HEK293 (cell line): Measurements from ENCODE around the gene AGTR1.

Experiments
- ATF2 ChIP-seq: fragments of 450-650 bp; formaldehyde crosslinking; IDR thresholded peaks from 2 replicates; pipeline ENCODE4 v1.5.1; 2016; ENCODE audit warnings: missing biosample characterization, missing genetic modification characterization, low read depth
- PRDM1 ChIP-seq: fragments of 450-650 bp; formaldehyde crosslinking; IDR thresholded peaks from 2 replicates; pipeline ENCODE4; 2016; ENCODE audit warnings: missing biosample characterization, missing genetic modification characterization
- RBAK ChIP-seq: fragments of 450-650 bp; formaldehyde crosslinking; IDR thresholded peaks from 2 replicates; pipeline ENCODE4 v1.5.1; 2016; ENCODE audit warnings: missing biosample characterization, missing genetic modification characterization
- SP3 ChIP-seq: fragments of 450-650 bp; formaldehyde crosslinking; IDR thresholded peaks from 2 replicates; pipeline ENCODE4 v1.5.1; 2016; ENCODE audit warnings: missing biosample characterization, missing genetic modification characterization
- ZNF280D ChIP-seq: fragments of 450-650 bp; formaldehyde crosslinking; IDR thresholded peaks from 2 replicates; pipeline ENCODE4 v1.5.1; 2016; ENCODE audit warnings: missing biosample characterization, missing genetic modification characterization
- ZNF354C ChIP-seq: fragments of 450-650 bp; formaldehyde crosslinking; IDR thresholded peaks from 2 replicates; pipeline ENCODE4 v1.5.1; 2016; ENCODE audit warnings: missing biosample characterization, missing genetic modification characterization, low read depth, borderline replicate concordance
- ZNF398 ChIP-seq: fragments of 450-650 bp; formaldehyde crosslinking; IDR thresholded peaks from 2 replicates; pipeline ENCODE4 v1.5.1; 2017; ENCODE audit warnings: missing biosample characterization, missing genetic modification characterization
- ZNF785 ChIP-seq: fragments of 450-650 bp; formaldehyde crosslinking; IDR thresholded peaks from 2 replicates; pipeline ENCODE4 v1.5.1; 2016; ENCODE audit warnings: missing biosample characterization, missing genetic modification characterization
- TF ChIP-seq, protein P1 (sequence below): fragments of 450-650 bp; formaldehyde crosslinking; conservative IDR thresholded peaks from 2 replicates; pipeline ENCODE4 v1.5.1; 2016; ENCODE audit warnings: low read depth, missing biosample characterization, missing genetic modification characterization
- TF ChIP-seq, protein P2 (sequence below): fragments of 450-650 bp; formaldehyde crosslinking; IDR thresholded peaks from 2 replicates; pipeline ENCODE4 v1.5.1; 2016; ENCODE audit warnings: missing biosample characterization, missing genetic modification characterization

- TF ChIP-seq SP3 (tag by site-specific recombination) (no peak), ATF2 (tag by site-specific recombination) (no peak), ZNF398 (no peak), PRDM1 (tag by site-specific recombination) (no peak), ZNF280D (tag by site-specific recombination) (no peak), ZNF354C (tag by site-specific recombination) (no peak), RBAK (tag by site-specific recombination) (no peak), ZNF785 (no peak)
- TF ChIP-seq, protein P1, sequence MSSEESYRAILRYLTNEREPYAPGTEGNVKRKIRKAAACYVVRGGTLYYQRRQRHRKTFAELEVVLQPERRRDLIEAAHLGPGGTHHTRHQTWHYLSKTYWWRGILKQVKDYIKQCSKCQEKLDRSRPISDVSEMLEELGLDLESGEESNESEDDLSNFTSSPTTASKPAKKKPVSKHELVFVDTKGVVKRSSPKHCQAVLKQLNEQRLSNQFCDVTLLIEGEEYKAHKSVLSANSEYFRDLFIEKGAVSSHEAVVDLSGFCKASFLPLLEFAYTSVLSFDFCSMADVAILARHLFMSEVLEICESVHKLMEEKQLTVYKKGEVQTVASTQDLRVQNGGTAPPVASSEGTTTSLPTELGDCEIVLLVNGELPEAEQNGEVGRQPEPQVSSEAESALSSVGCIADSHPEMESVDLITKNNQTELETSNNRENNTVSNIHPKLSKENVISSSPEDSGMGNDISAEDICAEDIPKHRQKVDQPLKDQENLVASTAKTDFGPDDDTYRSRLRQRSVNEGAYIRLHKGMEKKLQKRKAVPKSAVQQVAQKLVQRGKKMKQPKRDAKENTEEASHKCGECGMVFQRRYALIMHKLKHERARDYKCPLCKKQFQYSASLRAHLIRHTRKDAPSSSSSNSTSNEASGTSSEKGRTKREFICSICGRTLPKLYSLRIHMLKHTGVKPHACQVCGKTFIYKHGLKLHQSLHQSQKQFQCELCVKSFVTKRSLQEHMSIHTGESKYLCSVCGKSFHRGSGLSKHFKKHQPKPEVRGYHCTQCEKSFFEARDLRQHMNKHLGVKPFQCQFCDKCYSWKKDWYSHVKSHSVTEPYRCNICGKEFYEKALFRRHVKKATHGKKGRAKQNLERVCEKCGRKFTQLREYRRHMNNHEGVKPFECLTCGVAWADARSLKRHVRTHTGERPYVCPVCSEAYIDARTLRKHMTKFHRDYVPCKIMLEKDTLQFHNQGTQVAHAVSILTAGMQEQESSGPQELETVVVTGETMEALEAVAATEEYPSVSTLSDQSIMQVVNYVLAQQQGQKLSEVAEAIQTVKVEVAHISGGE = no peak
- TF ChIP-seq, protein P2, sequence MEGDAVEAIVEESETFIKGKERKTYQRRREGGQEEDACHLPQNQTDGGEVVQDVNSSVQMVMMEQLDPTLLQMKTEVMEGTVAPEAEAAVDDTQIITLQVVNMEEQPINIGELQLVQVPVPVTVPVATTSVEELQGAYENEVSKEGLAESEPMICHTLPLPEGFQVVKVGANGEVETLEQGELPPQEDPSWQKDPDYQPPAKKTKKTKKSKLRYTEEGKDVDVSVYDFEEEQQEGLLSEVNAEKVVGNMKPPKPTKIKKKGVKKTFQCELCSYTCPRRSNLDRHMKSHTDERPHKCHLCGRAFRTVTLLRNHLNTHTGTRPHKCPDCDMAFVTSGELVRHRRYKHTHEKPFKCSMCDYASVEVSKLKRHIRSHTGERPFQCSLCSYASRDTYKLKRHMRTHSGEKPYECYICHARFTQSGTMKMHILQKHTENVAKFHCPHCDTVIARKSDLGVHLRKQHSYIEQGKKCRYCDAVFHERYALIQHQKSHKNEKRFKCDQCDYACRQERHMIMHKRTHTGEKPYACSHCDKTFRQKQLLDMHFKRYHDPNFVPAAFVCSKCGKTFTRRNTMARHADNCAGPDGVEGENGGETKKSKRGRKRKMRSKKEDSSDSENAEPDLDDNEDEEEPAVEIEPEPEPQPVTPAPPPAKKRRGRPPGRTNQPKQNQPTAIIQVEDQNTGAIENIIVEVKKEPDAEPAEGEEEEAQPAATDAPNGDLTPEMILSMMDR (tag by site-specific recombination) = no peak
These were observed 10.1 kb downstream of the AGTR1 start for GRCh38 chr3:148707601-148708380.
